ENCODE results near the gene RFX1. TPM values are rescaled to one million over a fixed set of nuclear protein-coding genes. Genes with fewer than 3 reads are reported as not detected.

The RFX1 gene
- total RNA-seq, 2 donors from 2014 or later: 17.1 to 24.3 TPM

DNA sequence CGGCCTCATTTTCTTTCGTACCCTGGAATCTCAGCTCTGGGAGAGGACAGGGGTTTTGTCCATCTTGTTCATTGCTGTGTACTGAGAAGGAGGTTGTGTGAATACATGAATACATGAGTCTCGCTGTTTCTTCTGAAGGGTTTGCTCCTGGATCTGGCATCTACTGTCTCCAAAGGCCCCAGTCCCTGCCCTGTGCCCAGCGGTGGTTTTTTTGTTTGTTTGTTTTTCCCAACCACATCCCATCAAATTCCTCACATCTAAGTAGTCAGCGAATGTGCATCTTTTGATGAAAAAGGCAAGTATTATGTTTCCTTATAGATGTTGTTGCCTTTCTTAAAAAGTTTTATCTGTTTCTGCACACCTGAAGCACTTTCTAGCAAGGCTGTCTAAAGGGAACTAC lies 41.3 kb downstream of the RFX1 start:
- no peak overlapping the region for H3K4me3 ChIP-seq (ENCODE audit: low read length)
- TF ChIP-seq, protein P1, sequence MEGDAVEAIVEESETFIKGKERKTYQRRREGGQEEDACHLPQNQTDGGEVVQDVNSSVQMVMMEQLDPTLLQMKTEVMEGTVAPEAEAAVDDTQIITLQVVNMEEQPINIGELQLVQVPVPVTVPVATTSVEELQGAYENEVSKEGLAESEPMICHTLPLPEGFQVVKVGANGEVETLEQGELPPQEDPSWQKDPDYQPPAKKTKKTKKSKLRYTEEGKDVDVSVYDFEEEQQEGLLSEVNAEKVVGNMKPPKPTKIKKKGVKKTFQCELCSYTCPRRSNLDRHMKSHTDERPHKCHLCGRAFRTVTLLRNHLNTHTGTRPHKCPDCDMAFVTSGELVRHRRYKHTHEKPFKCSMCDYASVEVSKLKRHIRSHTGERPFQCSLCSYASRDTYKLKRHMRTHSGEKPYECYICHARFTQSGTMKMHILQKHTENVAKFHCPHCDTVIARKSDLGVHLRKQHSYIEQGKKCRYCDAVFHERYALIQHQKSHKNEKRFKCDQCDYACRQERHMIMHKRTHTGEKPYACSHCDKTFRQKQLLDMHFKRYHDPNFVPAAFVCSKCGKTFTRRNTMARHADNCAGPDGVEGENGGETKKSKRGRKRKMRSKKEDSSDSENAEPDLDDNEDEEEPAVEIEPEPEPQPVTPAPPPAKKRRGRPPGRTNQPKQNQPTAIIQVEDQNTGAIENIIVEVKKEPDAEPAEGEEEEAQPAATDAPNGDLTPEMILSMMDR (conservative IDR thresholded peaks at IDR 0.05): no peak
- no peaks in the 10 kb centered on the region for H3K4me1 ChIP-seq (ENCODE audit: control insufficient read depth, insufficient read depth, low read length)
- no peaks in the 10 kb centered on the region for H3K9me3 ChIP-seq (ENCODE audit: control insufficient read depth, low read length)
- no peak overlapping the region for H3K27ac Mint-ChIP-seq
- no peak overlapping the region for H3K27ac ChIP-seq (ENCODE audit: low read depth, low read length)
- H3K4me1 Mint-ChIP-seq: peaks cover 5% of the 10 kb centered on the region
- no peak overlapping the region for H3K9ac ChIP-seq (ENCODE audit: extremely low read depth, low read length, poor library complexity, severe bottlenecking)
- H3K27me3 Mint-ChIP-seq (ENCODE audit: insufficient read depth): peaks cover 18% of the 10 kb centered on the region
- H3K4me3 Mint-ChIP-seq: no peak overlapping the region
- WGBS, 2 experiments (ENCODE audit: insufficient coverage in 1 of 2, insufficient read length in 1 of 2): 95 to 98% methylated on average over 3 to 5 of the region's 5 CpGs
- H3K36me3 Mint-ChIP-seq (ENCODE audit: low read depth): peaks cover 47% of the 10 kb centered on the region
- peaks cover 43% of the 10 kb centered on the region for H3K36me3 ChIP-seq (ENCODE audit: control insufficient read depth, insufficient read depth, low read length)
- no peak for DNase-seq
- H3K27me3 ChIP-seq (ENCODE audit: control insufficient read depth, insufficient read depth, low read length, poor library complexity, severe bottlenecking): no peaks in the 10 kb centered on the region
- H3K9me3 Mint-ChIP-seq: no peaks in the 10 kb centered on the region

DNA sequence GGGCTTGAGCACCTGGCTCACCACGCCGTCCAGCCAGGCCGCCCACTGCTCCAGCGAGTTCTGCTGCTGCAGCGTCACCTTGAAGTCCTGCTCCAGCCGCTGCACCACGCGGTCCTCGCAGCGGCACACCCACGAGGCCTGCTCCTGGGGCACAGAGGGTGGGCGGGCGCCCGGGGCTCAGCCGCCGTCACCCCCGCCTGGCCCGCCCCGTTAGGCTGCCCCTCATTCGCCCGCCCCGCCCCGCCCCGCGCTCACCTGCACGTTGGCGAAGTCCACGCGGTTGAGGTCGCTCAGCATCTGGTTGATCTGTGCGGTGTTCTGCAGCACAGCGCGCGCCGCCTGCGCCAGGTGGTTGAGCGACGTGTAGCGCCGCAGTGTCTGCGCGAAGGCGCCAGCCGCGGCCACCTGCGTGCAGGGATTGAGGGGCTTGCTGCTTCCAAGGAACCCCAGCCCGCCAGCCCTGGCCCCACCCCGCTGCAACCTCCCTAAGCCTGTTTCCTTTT lies 42.5 kb downstream of the RFX1 start:
- 96% methylated on average over 26 to 48 of the region's 48 CpGs for WGBS, 2 experiments (ENCODE audit: insufficient coverage in 1 of 2, insufficient read length in 1 of 2)
- H3K4me3 Mint-ChIP-seq: peak overlapping the region; percentile 34
- Histone ChIP-seq H3K4me1 (ENCODE audit: control insufficient read depth, insufficient read depth, low read length) (no peaks in the 10 kb centered on the region), H3K9me3 (ENCODE audit: control insufficient read depth, low read length) (no peaks in the 10 kb centered on the region), H3K36me3 (ENCODE audit: control insufficient read depth, insufficient read depth, low read length) (peaks cover 34% of the 10 kb centered on the region), H3K27me3 (ENCODE audit: control insufficient read depth, insufficient read depth, low read length, poor library complexity, severe bottlenecking) (no peaks in the 10 kb centered on the region), H3K4me3 (ENCODE audit: low read length) (no peak overlapping the region), H3K9ac (ENCODE audit: extremely low read depth, low read length, poor library complexity, severe bottlenecking) (no peak overlapping the region), H3K27ac (ENCODE audit: low read depth, low read length) (no peak overlapping the region)
- H3K36me3 Mint-ChIP-seq (ENCODE audit: low read depth): peaks cover 39% of the 10 kb centered on the region
- DNase-seq: peak; percentile 72
- TF ChIP-seq, protein P1 (conservative IDR thresholded peaks at IDR 0.05): no peak
- no peak overlapping the region for H3K27ac Mint-ChIP-seq
- peaks cover 5% of the 10 kb centered on the region for H3K4me1 Mint-ChIP-seq
- peaks cover 18% of the 10 kb centered on the region for H3K27me3 Mint-ChIP-seq (ENCODE audit: insufficient read depth)
- H3K9me3 Mint-ChIP-seq: no peaks in the 10 kb centered on the region

DNA sequence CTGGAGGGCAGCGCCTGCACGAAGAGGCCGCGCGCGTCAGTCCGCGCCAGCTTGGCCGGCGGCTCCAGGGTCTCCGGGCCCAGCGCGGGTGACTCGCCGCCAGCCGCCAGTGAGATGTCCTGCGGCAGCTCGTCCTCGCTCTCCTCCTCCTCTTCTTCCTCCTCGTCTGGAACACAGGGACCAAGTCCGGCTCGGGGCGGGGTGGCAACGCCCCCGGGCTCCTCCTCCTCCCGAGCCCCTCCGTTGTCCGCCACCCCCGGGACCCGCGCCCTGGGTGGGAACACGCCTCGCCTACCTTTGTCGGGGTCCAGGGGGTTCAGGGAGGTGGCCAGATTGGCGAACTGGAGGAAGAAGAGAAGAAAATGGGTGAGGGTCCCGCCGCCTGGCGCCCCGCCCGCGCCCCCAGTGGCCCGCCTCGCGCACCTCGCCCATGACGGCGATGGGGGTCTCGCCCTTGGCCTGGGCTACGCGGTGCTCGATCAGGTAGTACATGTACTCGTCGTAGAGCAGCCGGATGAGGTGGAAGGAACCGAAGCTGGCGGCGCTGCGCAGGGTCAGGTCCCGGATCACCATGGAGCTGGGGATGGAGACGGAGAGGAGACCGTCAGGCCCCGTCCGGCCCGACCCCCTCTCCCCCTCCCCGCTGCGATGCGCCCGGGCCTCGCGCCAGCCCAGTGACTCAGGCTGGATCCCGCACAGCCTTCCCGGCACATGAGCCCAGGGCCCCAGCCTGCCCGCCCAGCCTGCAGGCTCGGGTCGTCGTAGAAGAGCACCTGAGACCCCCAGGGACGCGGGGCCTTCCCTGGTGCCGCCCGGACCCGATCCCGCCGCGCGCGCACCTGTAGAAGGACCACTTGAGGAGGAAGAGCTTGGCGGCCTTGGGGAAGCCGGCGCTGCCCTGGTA lies 43.2 kb downstream of the RFX1 start:
- Histone ChIP-seq H3K9ac (ENCODE audit: extremely low read depth, low read length, poor library complexity, severe bottlenecking) (no peak overlapping the region), H3K4me1 (ENCODE audit: control insufficient read depth, insufficient read depth, low read length) (no peaks in the 10 kb centered on the region), H3K9me3 (ENCODE audit: control insufficient read depth, low read length) (no peaks in the 10 kb centered on the region), H3K27me3 (ENCODE audit: control insufficient read depth, insufficient read depth, low read length, poor library complexity, severe bottlenecking) (no peaks in the 10 kb centered on the region), H3K4me3 (ENCODE audit: low read length) (no peak overlapping the region), H3K36me3 (ENCODE audit: control insufficient read depth, insufficient read depth, low read length) (peaks cover 36% of the 10 kb centered on the region), H3K27ac (ENCODE audit: low read depth, low read length) (no peak overlapping the region)
- H3K9me3 Mint-ChIP-seq: no peaks in the 10 kb centered on the region
- H3K27ac Mint-ChIP-seq: no peak overlapping the region
- peaks cover 41% of the 10 kb centered on the region for H3K36me3 Mint-ChIP-seq (ENCODE audit: low read depth)
- peaks cover 5% of the 10 kb centered on the region for H3K4me1 Mint-ChIP-seq
- 84 to 92% methylated on average over 53 to 85 of the region's 89 CpGs for WGBS, 2 experiments (ENCODE audit: insufficient coverage in 1 of 2, insufficient read length in 1 of 2)
- TF ChIP-seq, protein P1 (conservative IDR thresholded peaks at IDR 0.05): peak; percentile 28
- peak; percentile 83 for DNase-seq
- H3K4me3 Mint-ChIP-seq: peak overlapping the region; percentile 34
- H3K27me3 Mint-ChIP-seq (ENCODE audit: insufficient read depth): peaks cover 18% of the 10 kb centered on the region

Measured in endodermal cell (in vitro differentiated cells).